Measurements from ENCODE around the gene GPR158. TPM values are rescaled to one million over a fixed set of nuclear protein-coding genes. Genes with fewer than 3 reads are reported as not detected.

The GPR158 gene
- total RNA-seq, 1 experiment from 2014 or later = 0.07 TPM

- intact Hi-C loops (cut with micrococcal nuclease; ENCODE audit: unreplicated experiment) = no loop called here
- no peaks in the 10 kb centered on the region for H3K9me3 Mint-ChIP-seq (ENCODE audit: unreplicated experiment)
These were observed 86.8 kb downstream of the GPR158 start for GRCh38 chr10:25261558-25261957.

GRCh38 chr10:25263931-25264330, 89.1 kb downstream of the GPR158 start:
- BruUV-seq (replicated peaks) = no TSS peak
- DNase-seq = no peak
- peaks cover 11% of the 10 kb centered on the region for H3K27me3 Mint-ChIP-seq (ENCODE audit: insufficient read depth, unreplicated experiment)
- no peaks in the 10 kb centered on the region for H3K4me1 Mint-ChIP-seq (ENCODE audit: low read depth, unreplicated experiment)
- Histone ChIP-seq H3K4me1 (no peaks in the 10 kb centered on the region), H3K9me3 (no peaks in the 10 kb centered on the region), H3K27me3 (replicated peaks; ENCODE audit: control insufficient read depth, insufficient read depth, low read length) (no peaks in the 10 kb centered on the region), H3K4me3 (ENCODE audit: low read depth, low read length) (no peak overlapping the region), H3K36me3 (ENCODE audit: control insufficient read depth, insufficient read depth, low read length) (no peaks in the 10 kb centered on the region)
- H3K36me3 Mint-ChIP-seq (ENCODE audit: insufficient read depth, unreplicated experiment) = no peaks in the 10 kb centered on the region
- no peak overlapping the region for H3K4me3 Mint-ChIP-seq (ENCODE audit: unreplicated experiment)
- no peaks in the 10 kb centered on the region for H3K9me3 Mint-ChIP-seq (ENCODE audit: unreplicated experiment)
- ChIA-PET CTCF (no interaction called here), POLR2A (no interaction called here)
- intact Hi-C loops (cut with micrococcal nuclease; ENCODE audit: unreplicated experiment) = no loop called here
- TF ChIP-seq, protein P1, sequence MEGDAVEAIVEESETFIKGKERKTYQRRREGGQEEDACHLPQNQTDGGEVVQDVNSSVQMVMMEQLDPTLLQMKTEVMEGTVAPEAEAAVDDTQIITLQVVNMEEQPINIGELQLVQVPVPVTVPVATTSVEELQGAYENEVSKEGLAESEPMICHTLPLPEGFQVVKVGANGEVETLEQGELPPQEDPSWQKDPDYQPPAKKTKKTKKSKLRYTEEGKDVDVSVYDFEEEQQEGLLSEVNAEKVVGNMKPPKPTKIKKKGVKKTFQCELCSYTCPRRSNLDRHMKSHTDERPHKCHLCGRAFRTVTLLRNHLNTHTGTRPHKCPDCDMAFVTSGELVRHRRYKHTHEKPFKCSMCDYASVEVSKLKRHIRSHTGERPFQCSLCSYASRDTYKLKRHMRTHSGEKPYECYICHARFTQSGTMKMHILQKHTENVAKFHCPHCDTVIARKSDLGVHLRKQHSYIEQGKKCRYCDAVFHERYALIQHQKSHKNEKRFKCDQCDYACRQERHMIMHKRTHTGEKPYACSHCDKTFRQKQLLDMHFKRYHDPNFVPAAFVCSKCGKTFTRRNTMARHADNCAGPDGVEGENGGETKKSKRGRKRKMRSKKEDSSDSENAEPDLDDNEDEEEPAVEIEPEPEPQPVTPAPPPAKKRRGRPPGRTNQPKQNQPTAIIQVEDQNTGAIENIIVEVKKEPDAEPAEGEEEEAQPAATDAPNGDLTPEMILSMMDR (IDR thresholded peaks at IDR 0.05; ENCODE audit: insufficient read depth in 1 of 2, low read depth in 1 of 2, low read length in 1 of 2, severe bottlenecking in 1 of 2, unreplicated experiment in 1 of 2) = no peak
- H3K27ac Mint-ChIP-seq (ENCODE audit: unreplicated experiment) = no peak overlapping the region

More at GRCh38 chr10:25261558-25261957, 86.8 kb downstream of the GPR158 start:
- Mint-ChIP-seq H3K27ac (ENCODE audit: unreplicated experiment) (no peak overlapping the region), H3K27me3 (ENCODE audit: insufficient read depth, unreplicated experiment) (peaks cover 10% of the 10 kb centered on the region), H3K36me3 (ENCODE audit: insufficient read depth, unreplicated experiment) (no peaks in the 10 kb centered on the region), H3K4me1 (ENCODE audit: low read depth, unreplicated experiment) (no peaks in the 10 kb centered on the region), H3K4me3 (ENCODE audit: unreplicated experiment) (no peak overlapping the region)
- ChIA-PET POLR2A (no interaction called here), CTCF (no interaction called here)
- Histone ChIP-seq H3K27me3 (replicated peaks; ENCODE audit: control insufficient read depth, insufficient read depth, low read length) (no peaks in the 10 kb centered on the region), H3K36me3 (ENCODE audit: control insufficient read depth, insufficient read depth, low read length) (no peaks in the 10 kb centered on the region), H3K4me3 (ENCODE audit: low read depth, low read length) (no peak overlapping the region), H3K4me1 (no peaks in the 10 kb centered on the region), H3K9me3 (no peaks in the 10 kb centered on the region)
- DNase-seq = no peak
- no TSS peak for BruUV-seq (replicated peaks)
- TF ChIP-seq, protein P1 (IDR thresholded peaks at IDR 0.05; ENCODE audit: insufficient read depth in 1 of 2, low read depth in 1 of 2, low read length in 1 of 2, severe bottlenecking in 1 of 2, unreplicated experiment in 1 of 2) = no peak

DNA sequence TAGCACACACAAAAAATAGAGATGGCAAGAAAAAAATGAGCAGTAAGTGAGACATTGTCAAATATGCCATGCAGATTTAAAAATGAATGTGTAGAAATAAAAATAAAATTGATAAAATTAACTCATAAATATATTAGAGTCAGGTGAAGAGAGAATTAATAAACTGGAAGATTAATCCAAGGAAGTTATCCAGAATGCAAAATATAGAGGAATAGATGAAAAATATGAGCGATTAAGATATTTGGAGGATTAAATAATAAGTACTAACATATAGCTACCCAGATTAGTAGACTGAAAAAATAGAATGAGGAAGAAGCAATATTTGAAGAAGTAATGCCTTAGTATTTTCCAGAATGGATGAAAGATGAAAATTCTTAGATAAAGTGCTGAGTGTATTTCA, 103.4 kb downstream of the GPR158 start:
- POLR2A ChIA-PET = no interaction called here
- Histone ChIP-seq H3K36me3 (ENCODE audit: control insufficient read depth, insufficient read depth, low read length) (no peaks in the 10 kb centered on the region), H3K4me3 (ENCODE audit: low read depth, low read length) (no peak overlapping the region), H3K4me1 (no peaks in the 10 kb centered on the region), H3K27me3 (replicated peaks; ENCODE audit: control insufficient read depth, insufficient read depth, low read length) (no peaks in the 10 kb centered on the region), H3K9me3 (peaks cover 10% of the 10 kb centered on the region)
- CTCF ChIA-PET = interaction anchor here (0.5 kb wide), 1 partner anchor 615 kb away, joined by 3 read pairs; no protein-coding TSS in a partner anchor
- DNase-seq = no peak
- Mint-ChIP-seq H3K27ac (ENCODE audit: unreplicated experiment) (no peak overlapping the region), H3K4me3 (ENCODE audit: unreplicated experiment) (no peak overlapping the region), H3K9me3 (ENCODE audit: unreplicated experiment) (peaks cover 28% of the 10 kb centered on the region), H3K36me3 (ENCODE audit: insufficient read depth, unreplicated experiment) (no peaks in the 10 kb centered on the region), H3K27me3 (ENCODE audit: insufficient read depth, unreplicated experiment) (no peaks in the 10 kb centered on the region), H3K4me1 (ENCODE audit: low read depth, unreplicated experiment) (no peaks in the 10 kb centered on the region)
- intact Hi-C loops (cut with micrococcal nuclease; ENCODE audit: unreplicated experiment) = no loop called here
- TF ChIP-seq, protein P1 (IDR thresholded peaks at IDR 0.05; ENCODE audit: insufficient read depth in 1 of 2, low read depth in 1 of 2, low read length in 1 of 2, severe bottlenecking in 1 of 2, unreplicated experiment in 1 of 2) = no peak
- no TSS peak for BruUV-seq (replicated peaks)

Measured in Caco-2 (cell line).